NCI-H2029 (cell line): ENCODE data around the gene IL1F10.
"Not testable (repeated sequence)": the region's sequence is repeated elsewhere in the genome, so short reads cannot be mapped to it uniquely, and the experiment has no call there.

Experiments
- DNase-seq: peaks from one replicate; lab custom pipeline; 2025; lab: John Stamatoyannopoulos, UW

IL1F10 gene

DNA sequence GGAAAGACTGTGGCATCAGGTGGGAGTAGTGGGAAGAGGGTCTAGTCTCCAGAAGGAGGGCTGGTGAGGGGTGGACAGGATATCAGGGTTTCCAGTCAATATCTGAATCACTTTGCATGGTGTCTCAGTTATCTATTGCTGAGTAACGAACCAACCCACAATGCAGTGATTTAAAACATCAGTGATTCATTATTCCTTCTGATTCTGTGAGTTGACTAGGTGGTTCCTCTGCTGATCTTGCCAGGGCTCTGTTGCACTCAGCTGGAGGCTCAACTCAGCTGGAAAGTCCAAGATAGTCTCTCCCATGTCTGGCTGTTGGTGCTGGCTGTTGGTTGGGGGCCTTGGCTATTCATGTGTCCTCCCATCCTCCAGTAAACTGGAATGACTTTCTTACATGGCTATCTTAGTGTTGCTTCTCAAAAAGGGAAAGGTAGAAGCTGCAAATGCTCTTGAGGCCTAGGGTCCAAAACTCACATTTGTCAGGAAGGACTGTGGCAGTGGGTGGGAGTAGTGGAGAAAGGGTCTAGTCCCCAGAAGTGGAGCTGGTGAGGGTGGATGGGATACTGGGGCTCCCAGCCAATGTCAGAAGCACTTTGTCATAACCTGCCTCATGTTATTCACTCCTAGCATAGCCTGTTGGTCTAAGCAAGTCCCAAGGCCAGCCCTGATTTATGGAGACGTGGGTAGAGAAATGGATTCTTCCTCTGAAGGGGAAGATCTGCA is 13.9 kb downstream of the IL1F10 start:
- no peak for DNase-seq

DNA sequence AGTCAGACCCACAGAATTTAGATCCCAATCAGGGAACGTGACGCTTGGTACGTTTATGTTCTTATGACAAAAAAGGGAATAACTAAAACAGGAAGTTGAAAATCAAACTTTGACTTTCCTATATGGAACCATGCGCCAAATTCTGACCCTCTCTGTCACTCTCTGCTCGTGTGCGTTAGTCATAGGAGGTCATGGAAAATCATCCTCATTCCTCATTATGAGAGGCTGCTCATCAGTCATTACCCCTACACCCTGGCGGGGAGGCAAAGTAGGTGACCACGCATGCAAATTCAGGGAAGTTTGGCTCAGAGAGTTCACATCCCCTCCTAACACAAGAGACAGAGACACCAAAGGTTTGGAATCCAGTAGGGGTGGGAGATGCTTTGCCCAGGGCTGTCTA is 15.5 kb downstream of the IL1F10 start:
- DNase-seq: no peak

DNA sequence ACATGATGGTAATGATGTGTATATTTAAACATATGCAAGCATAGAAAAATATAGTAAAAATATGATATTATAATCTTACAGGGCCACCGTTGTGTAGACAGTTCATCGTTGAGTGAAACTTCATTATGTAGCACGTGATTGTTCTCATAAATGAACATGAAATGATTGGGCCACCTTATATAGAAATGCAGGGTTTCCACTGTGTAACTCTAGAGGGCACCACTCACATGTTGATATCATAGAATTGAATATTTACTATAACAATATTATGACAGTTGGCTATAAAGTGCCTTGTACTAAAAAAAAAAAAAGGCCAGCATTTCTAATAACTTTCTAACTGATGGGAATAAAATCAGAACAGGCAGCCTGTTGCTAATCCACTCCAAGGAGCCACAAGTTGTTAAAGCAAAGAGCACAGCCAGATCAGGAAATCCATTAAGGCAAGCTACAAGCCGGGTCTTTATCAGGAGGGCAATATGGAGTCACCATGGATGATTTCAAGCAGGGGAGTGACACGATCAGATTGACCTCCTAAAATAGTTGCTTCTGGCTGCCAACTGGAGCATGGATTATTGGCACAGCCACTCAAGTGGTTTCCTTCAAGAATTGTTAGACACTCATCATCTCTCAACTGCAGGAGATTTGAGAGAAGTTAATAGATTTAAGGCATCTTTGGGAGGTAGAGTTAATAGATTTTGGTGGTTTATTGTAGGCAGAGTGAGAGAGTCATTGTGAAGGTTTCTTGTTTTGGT is 16.7 kb downstream of the IL1F10 start:
- no peak for DNase-seq

DNA sequence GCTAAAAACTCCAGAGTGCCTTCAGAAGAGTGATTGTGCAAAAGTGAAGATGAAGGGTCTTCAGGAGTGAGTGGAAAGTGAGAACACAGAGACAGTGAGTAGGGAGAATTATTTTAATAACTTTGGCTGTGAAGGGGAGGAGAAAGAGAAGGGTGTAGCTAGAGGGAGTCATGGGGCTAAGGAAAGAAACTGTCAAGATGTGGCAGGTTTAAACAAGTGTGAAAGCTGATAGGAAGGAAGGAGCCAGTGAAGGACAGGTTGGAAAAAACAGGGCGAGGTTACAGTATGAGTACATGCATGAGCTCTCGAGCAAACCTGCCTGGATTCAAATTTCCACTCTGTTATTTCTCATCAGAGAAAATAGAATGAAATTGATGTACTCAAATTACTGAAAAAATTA is 17.8 kb downstream of the IL1F10 start:
- no peak for DNase-seq

- DNase-seq: no peak
Measured at GRCh38 chr2:113088213-113088992, 20.6 kb downstream of the IL1F10 start.

GRCh38 chr2:113089916-113090315 is 22.1 kb downstream of the IL1F10 start:
- no peak for DNase-seq

GRCh38 chr2:113091231-113091896 is 23.6 kb downstream of the IL1F10 start:
- DNase-seq: no peak

- DNase-seq: no peak
Measured at GRCh38 chr2:113092864-113093612, 25.3 kb downstream of the IL1F10 start.

DNA sequence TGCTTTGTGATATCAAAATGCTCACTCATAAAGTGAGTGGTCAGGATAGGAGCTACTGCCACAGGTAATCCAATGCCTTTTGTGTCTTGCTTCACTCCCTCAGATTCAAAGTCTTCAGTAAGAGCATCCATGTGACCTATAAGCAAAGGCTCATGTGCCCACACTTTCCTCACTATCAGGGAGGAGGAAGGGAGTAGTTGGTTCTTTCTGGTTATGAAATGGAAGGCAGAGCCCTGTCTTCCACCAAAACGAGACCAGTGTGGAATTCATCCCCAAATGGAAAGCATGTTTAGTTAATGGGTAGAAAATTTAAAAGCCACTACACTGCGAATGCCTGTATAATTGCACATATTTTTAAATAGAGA is 25.8 kb downstream of the IL1F10 start:
- no peak for DNase-seq

DNA sequence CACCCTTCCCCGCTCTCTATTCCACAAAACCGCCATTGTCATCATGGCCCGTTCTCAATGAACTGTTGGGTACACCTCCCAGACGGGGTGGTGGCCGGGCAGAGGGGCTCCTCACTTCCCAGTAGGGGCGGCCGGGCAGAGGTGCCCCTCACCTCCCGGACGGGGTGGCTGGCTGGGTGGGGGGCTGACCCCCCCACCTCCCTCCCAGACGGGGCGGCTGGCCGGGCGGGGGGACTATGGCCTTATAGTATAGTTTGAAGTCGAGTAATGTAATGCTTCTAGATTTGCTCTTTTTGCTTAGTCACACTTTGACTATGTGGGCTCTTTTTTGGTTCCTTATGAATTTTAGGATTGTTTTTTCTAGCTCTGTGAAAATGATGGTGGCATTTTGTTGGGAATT is 28.5 kb downstream of the IL1F10 start:
- not testable (repeated sequence) for DNase-seq

- not testable (repeated sequence) for DNase-seq
Measured at GRCh38 chr2:113096842-113097618, 29.3 kb downstream of the IL1F10 start.

DNA sequence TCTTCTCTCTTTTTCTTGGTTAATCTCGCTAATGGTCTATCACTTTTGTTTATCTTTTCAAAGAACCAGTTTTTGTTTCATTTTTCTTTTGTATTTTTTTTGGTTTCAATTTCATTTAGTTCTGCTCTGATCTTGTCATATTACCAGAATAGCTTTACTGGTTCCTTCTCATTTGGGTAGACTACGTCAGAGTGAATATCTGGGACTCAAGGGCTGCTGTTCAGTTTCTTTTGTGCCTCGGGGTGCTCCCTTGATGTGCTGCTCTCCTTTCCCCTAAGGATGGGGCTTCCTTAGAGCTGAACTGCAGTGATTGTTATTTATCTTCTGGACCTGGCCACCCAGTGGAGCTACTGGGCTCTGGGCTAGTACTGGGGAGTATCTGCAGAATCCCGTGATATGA is 30.3 kb downstream of the IL1F10 start:
- no peak for DNase-seq

DNA sequence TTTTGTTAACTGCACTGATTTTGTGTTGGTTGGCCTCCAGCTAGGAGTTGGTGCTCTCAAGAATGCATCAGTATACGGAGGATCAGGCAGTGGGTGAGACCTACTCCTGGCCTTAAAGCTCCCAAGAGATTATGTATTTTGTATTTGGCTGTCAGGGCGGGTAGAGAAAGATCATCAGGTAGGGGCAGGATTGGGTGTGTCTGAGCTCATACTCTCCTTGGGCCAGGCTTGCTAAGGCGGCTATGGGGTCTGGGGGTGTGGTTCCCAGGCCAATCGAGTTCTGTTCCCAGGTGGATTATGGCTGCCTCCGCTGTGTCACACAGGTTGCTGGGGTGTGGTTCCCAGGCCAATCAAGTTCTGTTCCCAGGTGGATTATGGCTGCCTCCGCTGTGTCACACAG is 30.8 kb downstream of the IL1F10 start:
- DNase-seq: no peak

GRCh38 chr2:113102133-113102532 is 34.4 kb downstream of the IL1F10 start:
- DNase-seq: no peak

- no peak for DNase-seq
Measured at GRCh38 chr2:113103277-113103676, 35.5 kb downstream of the IL1F10 start.

DNA sequence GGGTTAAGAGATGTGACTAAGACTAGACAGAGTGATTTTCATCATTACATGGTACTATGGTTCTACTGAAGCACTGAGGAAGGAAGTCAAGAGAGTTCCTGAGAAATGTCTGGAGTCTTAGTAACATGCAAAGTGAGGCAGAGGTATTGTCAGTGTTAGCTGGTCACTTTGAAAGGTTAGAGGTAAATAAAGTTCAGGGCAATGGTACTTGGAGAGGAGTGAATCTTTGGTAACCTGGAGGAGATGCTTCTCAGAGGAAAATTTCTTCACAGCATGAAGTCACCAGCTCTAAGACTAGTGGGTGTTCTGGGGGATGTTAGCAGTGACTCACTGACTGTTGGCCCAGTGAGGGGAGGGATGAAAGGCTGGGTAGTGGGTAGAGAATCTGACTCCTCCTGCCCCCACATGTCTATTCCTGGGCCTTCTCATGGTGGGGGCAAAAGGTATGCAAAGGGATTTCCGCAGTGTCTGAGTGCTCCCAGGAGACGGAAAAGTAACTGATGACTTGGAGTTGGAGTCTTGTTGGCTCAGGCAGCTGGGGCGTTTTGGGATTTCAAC is 36.4 kb downstream of the IL1F10 start:
- no peak for DNase-seq

GRCh38 chr2:113105047-113105785 is 37.4 kb downstream of the IL1F10 start:
- no peak for DNase-seq

GRCh38 chr2:113111121-113111520 is 43.4 kb downstream of the IL1F10 start:
- DNase-seq: no peak

- DNase-seq: no peak
Measured at GRCh38 chr2:113111823-113112287, 44.1 kb downstream of the IL1F10 start.

GRCh38 chr2:113112441-113112840 is 44.7 kb downstream of the IL1F10 start:
- DNase-seq: no peak
